Measurements from ENCODE around the gene CWC22. TPM values are rescaled to one million over a fixed set of nuclear protein-coding genes. Genes with fewer than 3 reads are reported as not detected.

Gene CWC22
- total RNA-seq, 6 experiments from 2014 or later = 5.2 to 7.8 (median 7.2) TPM

- H3K4me1 ChIP-seq = peaks cover 0 to 11% (median 3%) of the 10 kb centered on the region in 4 donors
- H3K9me3 ChIP-seq = no peaks in the 10 kb centered on the region
- no peak overlapping the region for H3K27ac ChIP-seq
- no peak overlapping the region for H3K4me3 ChIP-seq
- H3K27me3 ChIP-seq = no peaks in the 10 kb centered on the region
- H3K36me3 ChIP-seq = no peaks in the 10 kb centered on the region
- WGBS (ENCODE audit: insufficient coverage, low coverage, low lambda C conversion rate, missing lambda C conversion rate) = 100% methylated on average over 1 of the region's 1 CpG
- intact Hi-C loops (cut with DNase I) = no loop called here
- no peak for DNase-seq
- ATAC-seq = no peak
- TF ChIP-seq POLR2A (IDR thresholded peaks at IDR 0.05) (no peak), CTCF (IDR thresholded peaks at IDR 0.05) (no peak)
Observed at GRCh38 chr2:180001726-180002125, 5.4 kb downstream of the CWC22 start.

- DNase-seq = no peak
- no peaks in the 10 kb centered on the region for H3K9me3 ChIP-seq
- no peaks in the 10 kb centered on the region for H3K27me3 ChIP-seq
- no peaks in the 10 kb centered on the region for H3K36me3 ChIP-seq
- no peak overlapping the region for H3K4me3 ChIP-seq
- no peak overlapping the region for H3K27ac ChIP-seq
- peaks cover 0 to 6% (median 0%) of the 10 kb centered on the region in 4 donors for H3K4me1 ChIP-seq
- intact Hi-C loops (cut with DNase I) = no loop called here
- no peak for TF ChIP-seq CTCF (IDR thresholded peaks at IDR 0.05)
- peak in 1 of 4 donors; percentile 54 for ATAC-seq
Observed at GRCh38 chr2:180000434-180000833, 6.7 kb downstream of the CWC22 start.

- WGBS (ENCODE audit: insufficient coverage, low coverage, low lambda C conversion rate, missing lambda C conversion rate) = 93% methylated on average over 4 of the region's 4 CpGs
- Histone ChIP-seq H3K36me3 (no peaks in the 10 kb centered on the region), H3K9me3 (no peaks in the 10 kb centered on the region), H3K27me3 (no peaks in the 10 kb centered on the region), H3K27ac (no peak overlapping the region), H3K4me1 (peaks cover 0 to 6% (median 0%) of the 10 kb centered on the region in 4 donors), H3K4me3 (no peak overlapping the region)
- intact Hi-C loops (cut with DNase I) = no loop called here
- no peak for ATAC-seq
- no peak for TF ChIP-seq CTCF (IDR thresholded peaks at IDR 0.05)
- TF ChIP-seq POLR2A (IDR thresholded peaks at IDR 0.05) = no peak
- DNase-seq = no peak
Observed at GRCh38 chr2:179999000-179999399, 8.1 kb downstream of the CWC22 start.

GRCh38 chr2:179995741-179996515, 11.2 kb downstream of the CWC22 start:
- WGBS (ENCODE audit: insufficient coverage, low coverage, low lambda C conversion rate, missing lambda C conversion rate) = 96% methylated on average over 4 of the region's 4 CpGs
- Histone ChIP-seq H3K9me3 (no peaks in the 10 kb centered on the region), H3K36me3 (peaks cover 0 to 8% (median under 1%) of the 10 kb centered on the region in 4 donors), H3K4me3 (no peak overlapping the region), H3K4me1 (peaks cover 0 to 6% (median 0%) of the 10 kb centered on the region in 4 donors), H3K27ac (no peak overlapping the region), H3K27me3 (no peaks in the 10 kb centered on the region)
- ATAC-seq (no peak), DNase-seq (no peak)
- intact Hi-C loops (cut with DNase I) = no loop called here
- no peak for TF ChIP-seq CTCF (IDR thresholded peaks at IDR 0.05)
- TF ChIP-seq POLR2A (IDR thresholded peaks at IDR 0.05) = no peak
